Caco-2 (cell line): ENCODE data around the gene CCDC50. TPM values are rescaled to one million over a fixed set of nuclear protein-coding genes. Genes with fewer than 3 reads are reported as not detected.

Experiments used
- BruUV-seq: library from RNA; stranded (reverse); fragments of 400-500 nt; replicated peaks from 2 replicates; lab custom pipeline; 2021; lab: Mats Ljungman, UMichigan
- CTCF ChIA-PET: fragments of 300-600 bp; sonication (Branson Sonifier 250); formaldehyde crosslinking; loops from one replicate; lab custom pipeline; 2022; ENCODE audit warnings: antibody characterized with exemption; lab: Charles Lee
- POLR2A ChIA-PET: fragments of 300-600 bp; sonication (Branson Sonifier 250); formaldehyde crosslinking; loops from one replicate; lab custom pipeline; 2022; ENCODE audit warnings: antibody characterized with exemption; lab: Charles Lee
- DNase-seq, 2 experiments: peaks; one replicate each; pipeline versions ENCODE4 v3.0.0 to v3.0.0-alpha.2; 2020 to 2022
- H3K27me3 ChIP-seq: replicated peaks from 2 replicates; pipeline ENCODE4 v1.6.0; 2011; ENCODE audit warnings: low read length; ENCODE audit not compliant: control insufficient read depth, insufficient read depth
- H3K36me3 ChIP-seq: 2 replicates; pipeline ENCODE4 v1.5.1; 2011; ENCODE audit warnings: low read length; ENCODE audit not compliant: control insufficient read depth, insufficient read depth
- H3K4me1 ChIP-seq: fragments of 250-450 bp; sonication (Bioruptor Pico); 2 replicates; pipeline ENCODE4 v1.5.1; 2020; ENCODE audit warnings: mild to moderate bottlenecking
- H3K4me3 ChIP-seq: 2 replicates; pipeline ENCODE4 v1.5.1; 2011; ENCODE audit warnings: low read depth, mild to moderate bottlenecking, control low read depth, low read length
- H3K9me3 ChIP-seq: fragments of 250-450 bp; sonication (Bioruptor Pico); 2 replicates; pipeline ENCODE4 v1.5.1; 2020; ENCODE audit warnings: mild to moderate bottlenecking, moderate library complexity
- H3K27ac Mint-ChIP-seq: one replicate; pipeline ENCODE4 v1.8.0; 2022; ENCODE audit warnings: mixed read lengths; ENCODE audit not compliant: unreplicated experiment
- H3K27me3 Mint-ChIP-seq: one replicate; pipeline ENCODE4 v1.8.0; 2022; ENCODE audit warnings: mixed read lengths; ENCODE audit not compliant: insufficient read depth, unreplicated experiment
- H3K36me3 Mint-ChIP-seq: one replicate; pipeline ENCODE4 v1.8.0; 2022; ENCODE audit warnings: mild to moderate bottlenecking, mixed read lengths; ENCODE audit not compliant: insufficient read depth, unreplicated experiment
- H3K4me1 Mint-ChIP-seq: one replicate; pipeline ENCODE4 v1.8.0; 2022; ENCODE audit warnings: low read depth, mixed read lengths; ENCODE audit not compliant: unreplicated experiment
- H3K4me3 Mint-ChIP-seq: one replicate; pipeline ENCODE4 v1.8.0; 2022; ENCODE audit warnings: mild to moderate bottlenecking, moderate library complexity, mixed read lengths; ENCODE audit not compliant: unreplicated experiment
- H3K9me3 Mint-ChIP-seq: one replicate; pipeline ENCODE4 v1.8.0; 2022; ENCODE audit warnings: mixed read lengths; ENCODE audit not compliant: unreplicated experiment
- CTCF ChIP-seq, 2 experiments: fragments of 200-600 bp in 1 of 2; IDR thresholded peaks; 1 replicate in 1 of 2; 2 replicates in 1 of 2; pipeline versions ENCODE4 v1.5.1 to v1.8.0; 2011 to 2022; ENCODE audit warnings: antibody characterized with exemption in 1 of 2, control low read depth in 1 of 2, inconsistent platforms in 1 of 2, low read depth in 1 of 2, low read length in 1 of 2, mild to moderate bottlenecking in 1 of 2, moderate library complexity in 1 of 2; ENCODE audit not compliant: insufficient read depth in 1 of 2, severe bottlenecking in 1 of 2, unreplicated experiment in 1 of 2
- intact Hi-C: fragments of 100-400 bp; cut with micrococcal nuclease; formaldehyde crosslinking; loops from one replicate; pipeline ENCODE4 v1.10.0; 2022; ENCODE audit not compliant: unreplicated experiment
- total RNA-seq: library from RNA; stranded (reverse); gene quantifications from 2 replicates; pipeline ENCODE4 v1.2.3, GENCODE V29; 2022

Gene CCDC50
- total RNA-seq, 1 experiment from 2014 or later = 53.1 TPM

GRCh38 chr3:191298846-191299245 is 30.3 kb upstream of the CCDC50 start:
- intact Hi-C loops = no loop called here
- H3K4me1 ChIP-seq = peaks cover 4% of the 10 kb centered on the region; the same call in 1 of the 2 replicates
- H3K27ac Mint-ChIP-seq = no peak overlapping the region

GRCh38 chr3:191300422-191300821 is 28.8 kb upstream of the CCDC50 start:
- Histone ChIP-seq H3K27me3 (no peaks in the 10 kb centered on the region), H3K4me3 (no peak overlapping the region), H3K4me1 (peaks cover 4% of the 10 kb centered on the region; the same call in 1 of the 2 replicates), H3K36me3 (no peaks in the 10 kb centered on the region), H3K9me3 (no peaks in the 10 kb centered on the region)
- H3K27me3 Mint-ChIP-seq = no peaks in the 10 kb centered on the region
- no peak overlapping the region for H3K4me3 Mint-ChIP-seq
- ChIA-PET CTCF (no interaction called here), POLR2A (no interaction called here)
- H3K9me3 Mint-ChIP-seq = no peaks in the 10 kb centered on the region
- no peak for TF ChIP-seq CTCF (IDR thresholded peaks at IDR 0.05; ENCODE audit: insufficient read depth in 1 of 2, low read depth in 1 of 2, low read length in 1 of 2, severe bottlenecking in 1 of 2, unreplicated experiment in 1 of 2)
- intact Hi-C loops = no loop called here
- BruUV-seq = no TSS peak
- no peaks in the 10 kb centered on the region for H3K36me3 Mint-ChIP-seq
- DNase-seq = no peak
- H3K4me1 Mint-ChIP-seq = peaks cover 13% of the 10 kb centered on the region
- H3K27ac Mint-ChIP-seq = no peak overlapping the region

More at GRCh38 chr3:191298846-191299245, 30.3 kb upstream of the CCDC50 start:
- H3K36me3 ChIP-seq = no peaks in the 10 kb centered on the region
- H3K9me3 Mint-ChIP-seq = no peaks in the 10 kb centered on the region
- no TSS peak for BruUV-seq
- no peaks in the 10 kb centered on the region for H3K27me3 Mint-ChIP-seq
- POLR2A ChIA-PET = no interaction called here
- CTCF ChIA-PET = no interaction called here
- peaks cover 13% of the 10 kb centered on the region for H3K4me1 Mint-ChIP-seq
- H3K4me3 ChIP-seq = no peak overlapping the region
- H3K36me3 Mint-ChIP-seq = no peaks in the 10 kb centered on the region
- H3K27me3 ChIP-seq = no peaks in the 10 kb centered on the region
- no peaks in the 10 kb centered on the region for H3K9me3 ChIP-seq
- no peak for DNase-seq
- no peak overlapping the region for H3K4me3 Mint-ChIP-seq
- TF ChIP-seq CTCF (IDR thresholded peaks at IDR 0.05; ENCODE audit: insufficient read depth in 1 of 2, low read depth in 1 of 2, low read length in 1 of 2, severe bottlenecking in 1 of 2, unreplicated experiment in 1 of 2) = no peak

- TF ChIP-seq CTCF (IDR thresholded peaks at IDR 0.05; ENCODE audit: insufficient read depth in 1 of 2, low read depth in 1 of 2, low read length in 1 of 2, severe bottlenecking in 1 of 2, unreplicated experiment in 1 of 2) = no peak
- intact Hi-C loops = no loop called here
- no peaks in the 10 kb centered on the region for H3K9me3 Mint-ChIP-seq
- ChIA-PET CTCF (no interaction called here), POLR2A (interaction anchor here (0.7 kb wide), 1 partner anchor 76 kb away, joined by 5 read pairs; no protein-coding TSS in a partner anchor)
- no peaks in the 10 kb centered on the region for H3K36me3 Mint-ChIP-seq
- H3K27me3 Mint-ChIP-seq = no peaks in the 10 kb centered on the region
- H3K27ac Mint-ChIP-seq = no peak overlapping the region
- H3K9me3 ChIP-seq = no peaks in the 10 kb centered on the region
- no TSS peak for BruUV-seq
- peaks cover 13% of the 10 kb centered on the region for H3K4me1 Mint-ChIP-seq
- peaks cover 4% of the 10 kb centered on the region; the same call in 1 of the 2 replicates for H3K4me1 ChIP-seq
- no peak for DNase-seq
- H3K36me3 ChIP-seq = no peaks in the 10 kb centered on the region
- no peaks in the 10 kb centered on the region for H3K27me3 ChIP-seq
- H3K4me3 Mint-ChIP-seq = no peak overlapping the region
- H3K4me3 ChIP-seq = no peak overlapping the region
These were observed 28.2 kb upstream of the CCDC50 start for GRCh38 chr3:191301017-191301416.
